CD4-positive, alpha-beta T cell treated with Interleukin-17A for 4 hours (primary cell): ENCODE results near the gene TRPV5.

Source experiments
- DNase-seq: peaks from one replicate; pipeline ENCODE4 v3.0.0-alpha.2; 2020; ENCODE audit warnings: mixed read lengths

Gene TRPV5

GRCh38 chr7:142939226-142939910, 5.8 kb upstream of the TRPV5 start, which contains the start of gene LLCFC1:
LLCFC1 (plus strand) TSS chr7:142939484; CDS start chr7:142939622, 138 bp downstream.
- peak; percentile 7 for DNase-seq

GRCh38 chr7:142938611-142939010, 5.1 kb upstream of the TRPV5 start:
- DNase-seq: no peak

- DNase-seq: no peak
Observed at GRCh38 chr7:142935941-142936565, 2.5 kb upstream of the TRPV5 start.

- DNase-seq: no peak
Observed at GRCh38 chr7:142934056-142934455, 510 bp upstream of the TRPV5 start.

GRCh38 chr7:142933092-142933475, 462 bp downstream of the TRPV5 start:
- no peak for DNase-seq

- no peak for DNase-seq
Observed at GRCh38 chr7:142932386-142933091, 1.0 kb downstream of the TRPV5 start.

- DNase-seq: no peak
Observed at GRCh38 chr7:142930126-142930730, 3.3 kb downstream of the TRPV5 start.

GRCh38 chr7:142927949-142928348, 5.6 kb downstream of the TRPV5 start:
- DNase-seq: no peak

- DNase-seq: no peak
Observed at GRCh38 chr7:142927085-142927745, 6.3 kb downstream of the TRPV5 start.

GRCh38 chr7:142925413-142925812, 8.1 kb downstream of the TRPV5 start:
- DNase-seq: no peak

- DNase-seq: no peak
Observed at GRCh38 chr7:142923391-142923790, 10.2 kb downstream of the TRPV5 start.

- DNase-seq: no peak
Observed at GRCh38 chr7:142919656-142920055, 13.9 kb downstream of the TRPV5 start.

- no peak for DNase-seq
Observed at GRCh38 chr7:142918901-142919300, 14.6 kb downstream of the TRPV5 start.

- no peak for DNase-seq
Observed at GRCh38 chr7:142917447-142917846, 16.1 kb downstream of the TRPV5 start.

GRCh38 chr7:142916508-142916907, 17.0 kb downstream of the TRPV5 start:
- DNase-seq: no peak

- DNase-seq: no peak
Observed at GRCh38 chr7:142915315-142915714, 18.2 kb downstream of the TRPV5 start.

- DNase-seq: no peak
Observed at GRCh38 chr7:142914121-142914520, 19.4 kb downstream of the TRPV5 start.

GRCh38 chr7:142913566-142913965, 20.0 kb downstream of the TRPV5 start:
- DNase-seq: no peak

GRCh38 chr7:142913051-142913450, 20.5 kb downstream of the TRPV5 start:
- DNase-seq: no peak

- DNase-seq: no peak
Observed at GRCh38 chr7:142910481-142910880, 23.1 kb downstream of the TRPV5 start.

GRCh38 chr7:142910031-142910433, 23.5 kb downstream of the TRPV5 start:
- no peak for DNase-seq

- no peak for DNase-seq
Observed at GRCh38 chr7:142908921-142909890, 24.3 kb downstream of the TRPV5 start.
